ENCODE results near the gene ALOX12B.
"Not testable (repeated sequence)": the region's sequence is repeated elsewhere in the genome, so short reads cannot be mapped to it uniquely, and the experiment has no call there.

The ALOX12B gene

GRCh38 chr17:8091033-8091687, 3.6 kb upstream of the ALOX12B start:
- no peak overlapping the region for H3K4me3 Mint-ChIP-seq
- peaks cover 4% of the 10 kb centered on the region in 2 donors for H3K4me1 Mint-ChIP-seq (ENCODE audit: low read depth in 2 of 2)
- peaks cover 61 to 85% of the 10 kb centered on the region in 2 donors for H3K27me3 Mint-ChIP-seq
- DNase-seq (no peak), ATAC-seq (replicated peaks) (no peak)
- H3K27ac Mint-ChIP-seq, result no peak overlapping the region
- no peaks in the 10 kb centered on the region for H3K9me3 Mint-ChIP-seq
- peaks cover 12% of the 10 kb centered on the region for H3K36me3 Mint-ChIP-seq (ENCODE audit: insufficient read depth)

GRCh38 chr17:8089728-8090127, 2.2 kb upstream of the ALOX12B start:
- H3K36me3 Mint-ChIP-seq (ENCODE audit: insufficient read depth), result peaks cover 5% of the 10 kb centered on the region
- ATAC-seq (replicated peaks), result no peak
- no peak for DNase-seq
- no peak overlapping the region for H3K27ac Mint-ChIP-seq
- H3K9me3 Mint-ChIP-seq, result no peaks in the 10 kb centered on the region
- peaks cover 55 to 83% of the 10 kb centered on the region in 2 donors for H3K27me3 Mint-ChIP-seq
- H3K4me3 Mint-ChIP-seq, result no peak overlapping the region
- peaks cover 4% of the 10 kb centered on the region in 2 donors for H3K4me1 Mint-ChIP-seq (ENCODE audit: low read depth in 2 of 2)

DNA sequence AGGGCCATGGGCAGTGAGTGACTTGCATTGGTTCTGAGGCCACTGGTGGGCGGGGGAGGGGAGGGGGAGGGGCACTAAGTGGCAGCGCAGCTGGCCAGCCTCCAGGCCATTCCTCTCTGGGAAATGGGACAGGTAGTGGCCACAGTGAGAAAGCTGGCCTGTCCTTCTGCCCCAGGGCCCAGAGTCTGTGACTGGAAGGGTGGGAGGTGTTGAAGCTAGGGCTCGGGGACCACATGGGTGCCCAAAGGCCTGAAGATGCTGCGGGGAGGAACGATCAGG, 375 bp upstream of the ALOX12B start:
- Mint-ChIP-seq H3K9me3 (no peaks in the 10 kb centered on the region), H3K27ac (no peak overlapping the region), H3K27me3 (peaks cover 50 to 85% of the 10 kb centered on the region in 2 donors), H3K4me1 (ENCODE audit: low read depth in 2 of 2) (no peaks in the 10 kb centered on the region), H3K36me3 (ENCODE audit: insufficient read depth) (peaks cover 2% of the 10 kb centered on the region), H3K4me3 (no peak overlapping the region)
- no peak for DNase-seq
- ATAC-seq (replicated peaks), result no peak

DNA sequence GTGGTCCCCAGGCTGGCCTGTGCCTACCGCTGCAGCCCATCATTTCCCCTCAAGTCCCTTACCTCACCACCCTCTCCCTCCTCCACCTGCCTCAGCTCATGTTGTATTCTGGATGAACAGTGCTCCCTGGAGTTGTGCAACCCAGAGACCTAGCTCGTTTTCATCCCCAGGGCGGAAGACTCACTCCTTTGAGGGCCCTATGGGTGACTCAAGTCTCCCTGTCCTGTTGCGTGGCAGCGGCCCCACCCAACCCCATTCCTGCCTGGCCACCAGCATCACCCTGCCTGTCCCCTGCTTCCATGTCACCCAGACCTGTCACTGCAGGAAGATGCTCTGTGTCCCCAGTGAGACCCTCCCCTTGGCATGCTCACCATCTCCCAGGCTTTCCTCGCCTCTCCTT, 3.3 kb downstream of the ALOX12B start:
- ATAC-seq (replicated peaks) (no peak), DNase-seq (no peak)
- Mint-ChIP-seq H3K9me3 (no peaks in the 10 kb centered on the region), H3K27me3 (peaks cover 28 to 50% of the 10 kb centered on the region in 2 donors), H3K36me3 (ENCODE audit: insufficient read depth) (peaks cover 2% of the 10 kb centered on the region), H3K4me1 (ENCODE audit: low read depth in 2 of 2) (peaks cover 4 to 9% of the 10 kb centered on the region in 2 donors), H3K27ac (no peak overlapping the region), H3K4me3 (no peak overlapping the region)

- H3K27me3 Mint-ChIP-seq, result peaks cover 23 to 32% of the 10 kb centered on the region in 2 donors
- DNase-seq (no peak), ATAC-seq (replicated peaks) (no peak)
- no peak overlapping the region for H3K4me3 Mint-ChIP-seq
- no peaks in the 10 kb centered on the region for H3K9me3 Mint-ChIP-seq
- peaks cover 2% of the 10 kb centered on the region for H3K36me3 Mint-ChIP-seq (ENCODE audit: insufficient read depth)
- peaks cover 4 to 12% of the 10 kb centered on the region in 2 donors for H3K4me1 Mint-ChIP-seq (ENCODE audit: low read depth in 2 of 2)
- no peak overlapping the region for H3K27ac Mint-ChIP-seq
These were observed 5.2 kb downstream of the ALOX12B start for GRCh38 chr17:8082292-8082691.

GRCh38 chr17:8081876-8082275, 5.6 kb downstream of the ALOX12B start:
- Mint-ChIP-seq H3K4me1 (ENCODE audit: low read depth in 2 of 2) (peaks cover 4 to 12% of the 10 kb centered on the region in 2 donors), H3K4me3 (no peak overlapping the region), H3K36me3 (ENCODE audit: insufficient read depth) (peaks cover under 1% of the 10 kb centered on the region), H3K27ac (no peak overlapping the region), H3K9me3 (no peaks in the 10 kb centered on the region), H3K27me3 (peaks cover 20 to 28% of the 10 kb centered on the region in 2 donors)
- no peak for DNase-seq
- ATAC-seq (replicated peaks), result no peak

DNA sequence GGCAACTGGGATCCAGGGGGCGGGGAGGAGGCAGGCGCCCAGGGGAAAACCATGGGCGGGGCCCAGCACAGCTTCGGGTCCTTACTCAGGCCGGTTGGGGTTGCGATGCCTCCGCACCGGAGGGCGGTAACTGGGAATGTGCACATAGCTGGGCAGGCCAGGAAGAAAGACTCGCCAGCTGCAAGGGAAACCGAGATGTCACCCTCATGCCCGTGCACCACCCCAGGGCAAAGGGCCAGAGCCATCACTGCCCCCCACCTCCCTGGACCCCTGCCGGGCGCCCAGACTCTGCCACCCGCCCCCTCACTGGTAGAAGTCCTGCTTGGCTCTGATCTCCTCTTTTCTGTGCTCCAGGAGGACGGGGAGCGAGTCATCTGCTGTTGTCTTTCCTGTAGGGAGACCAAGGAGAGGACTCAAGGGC, 6.7 kb downstream of the ALOX12B start:
- peak overlapping the region in 1 of 2 donors; percentile 87 for H3K27ac Mint-ChIP-seq

GRCh38 chr17:8080208-8080798, 7.2 kb downstream of the ALOX12B start:
- H3K36me3 Mint-ChIP-seq (ENCODE audit: insufficient read depth), result no peaks in the 10 kb centered on the region
- H3K4me3 Mint-ChIP-seq, result peak overlapping the region; percentile 86 to 90
- peaks cover 4 to 12% of the 10 kb centered on the region in 2 donors for H3K4me1 Mint-ChIP-seq (ENCODE audit: low read depth in 2 of 2)
- H3K27ac Mint-ChIP-seq, result peak overlapping the region in 1 of 2 donors; percentile 87
- no peak for DNase-seq
- no peaks in the 10 kb centered on the region for H3K9me3 Mint-ChIP-seq
- peaks cover 16 to 21% of the 10 kb centered on the region in 2 donors for H3K27me3 Mint-ChIP-seq
- ATAC-seq (replicated peaks), result no peak

More for the DNA sequence above, 6.7 kb downstream of the ALOX12B start:
- H3K4me1 Mint-ChIP-seq (ENCODE audit: low read depth in 2 of 2), result peaks cover 4 to 12% of the 10 kb centered on the region in 2 donors
- H3K27me3 Mint-ChIP-seq, result peaks cover 16 to 21% of the 10 kb centered on the region in 2 donors
- ATAC-seq (replicated peaks) (no peak), DNase-seq (no peak)
- no peaks in the 10 kb centered on the region for H3K9me3 Mint-ChIP-seq
- H3K4me3 Mint-ChIP-seq, result peak overlapping the region in 1 of 2 donors; percentile 90
- no peaks in the 10 kb centered on the region for H3K36me3 Mint-ChIP-seq (ENCODE audit: insufficient read depth)

DNA sequence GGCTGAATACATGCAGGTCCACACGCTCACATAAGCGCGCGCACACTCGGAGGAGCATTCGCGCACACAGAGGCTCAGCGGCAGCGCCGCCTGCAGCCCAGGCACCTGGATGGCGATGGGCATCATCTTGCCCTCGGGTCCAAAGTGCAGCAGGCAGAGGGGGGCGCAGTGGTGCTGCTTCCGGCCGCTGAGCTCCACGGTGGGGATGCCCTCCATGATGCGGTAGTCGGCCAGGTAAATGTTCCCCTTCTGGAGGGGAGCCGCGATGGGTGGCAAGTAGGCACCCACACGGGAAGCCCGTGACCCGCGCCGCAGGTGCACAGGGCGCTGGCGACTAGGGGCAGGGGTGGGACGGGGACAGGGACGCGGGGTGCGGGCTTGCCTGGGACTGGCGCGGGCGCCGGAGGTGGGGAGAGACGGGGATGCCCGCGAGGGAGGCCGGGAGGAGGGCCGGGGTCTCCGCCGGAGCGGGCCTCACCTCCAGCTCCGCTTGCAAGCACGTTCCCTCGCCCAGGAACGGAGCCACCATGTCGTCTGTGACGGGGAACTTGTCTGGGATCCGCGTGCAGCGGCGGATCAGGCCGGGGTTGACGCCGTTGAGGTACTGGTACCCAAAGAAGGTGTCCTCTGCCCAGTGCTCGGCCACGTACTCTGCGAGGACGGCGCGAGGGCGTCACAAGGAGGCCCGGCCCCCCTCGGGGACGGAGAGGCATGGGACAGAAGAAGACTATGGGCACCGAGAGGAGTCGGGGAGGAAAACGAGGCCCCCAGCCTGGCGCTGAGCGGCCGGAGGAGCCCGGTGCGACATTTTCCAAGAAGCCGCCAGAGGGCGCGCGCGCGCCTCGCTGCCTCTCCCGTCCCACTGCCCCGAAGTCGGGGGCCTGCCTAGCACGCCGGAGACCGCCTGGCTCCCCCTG, 8.0 kb downstream of the ALOX12B start:
- Mint-ChIP-seq H3K4me3 (peak overlapping the region; percentile 86 to 90), H3K36me3 (ENCODE audit: insufficient read depth) (no peaks in the 10 kb centered on the region)

GRCh38 chr17:8077939-8078338, 9.6 kb downstream of the ALOX12B start:
- H3K27ac Mint-ChIP-seq; H3K9me3 Mint-ChIP-seq; DNase-seq; H3K36me3 Mint-ChIP-seq (ENCODE audit: insufficient read depth); ATAC-seq (replicated peaks): not testable (repeated sequence)
- H3K4me1 Mint-ChIP-seq (ENCODE audit: low read depth in 2 of 2), result peaks cover 22 to 24% of the 10 kb centered on the region in 2 donors
- peaks cover 32 to 37% of the 10 kb centered on the region in 2 donors for H3K27me3 Mint-ChIP-seq
- H3K4me3 Mint-ChIP-seq, result peak overlapping the region in 1 of 2 donors; percentile 41

More for the DNA sequence above, 8.0 kb downstream of the ALOX12B start:
- peak; percentile 86 for ATAC-seq (replicated peaks)
- Mint-ChIP-seq H3K9me3 (no peaks in the 10 kb centered on the region), H3K27me3 (peaks cover 22 to 23% of the 10 kb centered on the region in 2 donors), H3K27ac (peak overlapping the region; percentile 28 to 87), H3K4me1 (ENCODE audit: low read depth in 2 of 2) (peaks cover 7 to 12% of the 10 kb centered on the region in 2 donors)
- DNase-seq, result peak; percentile 65 to 75 (median 67)

DNA sequence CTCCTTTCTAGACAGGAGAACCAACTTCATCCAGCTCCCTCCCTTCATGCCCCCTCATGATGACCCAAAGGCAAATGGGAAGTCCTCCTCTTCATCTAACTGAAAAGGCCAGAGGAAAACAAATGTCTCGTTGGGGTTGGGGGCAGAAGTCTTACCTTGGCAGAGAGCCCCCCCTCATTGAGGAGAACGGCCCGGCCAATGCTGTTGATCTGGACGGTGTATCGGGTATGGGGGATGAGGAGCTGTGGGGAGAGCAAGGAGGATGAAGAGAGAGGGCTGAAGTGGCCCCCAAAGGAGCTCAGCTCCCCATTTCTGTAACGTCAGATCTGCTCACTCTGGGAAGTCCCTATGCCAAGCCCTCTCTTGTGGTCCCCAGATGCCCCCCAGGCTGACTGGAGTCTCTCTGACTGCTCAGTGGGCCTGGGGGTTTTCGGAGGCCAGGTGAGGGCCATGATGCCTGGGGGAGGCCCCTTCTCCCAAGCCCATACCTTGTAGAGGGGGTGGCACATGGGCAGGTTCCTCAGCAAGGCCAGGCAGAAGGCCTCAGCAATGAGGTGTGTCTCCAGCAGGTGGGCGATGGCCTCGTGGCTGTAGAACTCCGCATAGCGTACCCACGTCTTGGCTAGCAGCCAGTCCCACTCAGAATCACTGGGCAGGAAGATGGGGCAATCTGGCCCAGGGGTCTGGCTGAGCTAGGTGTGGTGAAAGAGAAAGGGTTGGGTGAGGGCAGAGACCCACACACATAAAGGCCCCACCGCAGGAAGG, 10.8 kb downstream of the ALOX12B start:
- peaks cover 3% of the 10 kb centered on the region for H3K36me3 Mint-ChIP-seq (ENCODE audit: insufficient read depth)
- H3K4me1 Mint-ChIP-seq (ENCODE audit: low read depth in 2 of 2), result peaks cover 28 to 30% of the 10 kb centered on the region in 2 donors
- no peaks in the 10 kb centered on the region for H3K9me3 Mint-ChIP-seq
- H3K4me3 Mint-ChIP-seq, result no peak overlapping the region
- no peak for DNase-seq
- H3K27ac Mint-ChIP-seq, result no peak overlapping the region
- H3K27me3 Mint-ChIP-seq, result peaks cover 45 to 47% of the 10 kb centered on the region in 2 donors
- ATAC-seq (replicated peaks), result no peak

DNA sequence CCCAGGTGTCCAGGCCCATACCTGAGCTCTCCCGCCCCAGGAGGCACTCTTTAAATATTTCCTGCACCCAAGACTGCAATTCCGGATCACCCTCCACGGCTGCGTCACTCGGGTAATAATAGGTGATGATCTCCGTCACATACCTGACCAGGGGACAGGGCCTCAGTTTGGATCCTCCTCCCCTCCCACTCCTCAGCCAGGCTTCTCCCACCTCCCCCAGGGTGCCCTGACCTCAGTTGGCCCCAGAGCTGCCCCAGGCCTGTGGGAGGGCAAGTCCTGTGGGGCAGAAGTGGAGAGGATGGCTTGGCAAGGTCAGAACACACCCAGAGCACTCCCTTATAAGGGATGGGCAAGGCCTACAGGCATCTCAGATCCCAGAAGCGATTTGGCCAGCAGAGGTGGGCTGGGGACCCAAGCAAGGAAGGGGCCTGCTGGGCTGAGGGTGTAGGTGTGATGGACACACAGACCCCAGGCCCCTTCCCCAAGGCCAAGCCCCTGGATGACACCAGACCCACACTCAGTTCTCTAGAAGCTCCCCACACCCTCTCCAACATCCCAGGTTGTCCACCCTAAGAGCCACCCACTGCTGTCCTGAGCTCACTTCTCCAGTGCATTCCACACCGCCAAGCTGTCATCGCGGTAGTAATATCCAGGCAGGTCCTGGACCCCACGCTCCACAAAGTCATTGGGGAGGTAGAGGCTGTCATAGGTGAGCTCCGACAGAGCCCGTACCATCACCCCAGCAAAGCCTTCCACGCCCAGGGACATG, 11.8 kb downstream of the ALOX12B start:
- Mint-ChIP-seq H3K4me3 (no peak overlapping the region), H3K36me3 (ENCODE audit: insufficient read depth) (peaks cover 3% of the 10 kb centered on the region), H3K27me3 (peaks cover 54 to 57% of the 10 kb centered on the region in 2 donors)

More for the DNA sequence above, 11.8 kb downstream of the ALOX12B start:
- ATAC-seq (replicated peaks) (no peak), DNase-seq (no peak)
- H3K4me1 Mint-ChIP-seq (ENCODE audit: low read depth in 2 of 2), result peaks cover 28 to 30% of the 10 kb centered on the region in 2 donors
- no peaks in the 10 kb centered on the region for H3K9me3 Mint-ChIP-seq
- H3K27ac Mint-ChIP-seq, result no peak overlapping the region

Data from effector memory CD8-positive, alpha-beta T cell (primary cell).